Activated CD8-positive, alpha-beta T cell treated with anti-CD3 and anti-CD28 coated beads, Interleukin-2, amount 10 ng/mL, durations not matched to agents 7 days and 5 days (primary cell): ENCODE measurements around the gene ISCA2. TPM values are rescaled to one million over a fixed set of nuclear protein-coding genes. Genes with fewer than 3 reads are reported as not detected.

Source experiments
- ATAC-seq: fragments of 150-1000 bp; cut with Tn5 transposase; one replicate; pipeline ENCODE4 v1.10.0; 2021; ENCODE audit warnings: moderate library complexity
- CTCF ChIA-PET: fragments of 350-600 bp; sonication (Branson Sonifier 250); formaldehyde crosslinking; loops from one replicate; lab custom pipeline; 2021; ENCODE audit warnings: antibody characterized with exemption; lab: Charles Lee
- POLR2A ChIA-PET: fragments of 350-600 bp; sonication (Branson Sonifier 250); formaldehyde crosslinking; loops from one replicate; lab custom pipeline; 2021; ENCODE audit warnings: antibody characterized with exemption; lab: Charles Lee
- DNase-seq: peaks from one replicate; pipeline ENCODE4 v3.0.0-alpha.2; 2020
- H3K27ac Mint-ChIP-seq: one replicate; pipeline ENCODE4 v1.8.0; 2021; ENCODE audit warnings: mild to moderate bottlenecking, mixed read lengths
- H3K27me3 Mint-ChIP-seq: one replicate; pipeline ENCODE4 v1.8.0; 2021; ENCODE audit warnings: low read depth, mixed read lengths
- H3K36me3 Mint-ChIP-seq: one replicate; pipeline ENCODE4 v1.8.0; 2021; ENCODE audit warnings: low read depth, mixed read lengths
- H3K4me1 Mint-ChIP-seq: one replicate; pipeline ENCODE4 v1.8.0; 2021; ENCODE audit warnings: low read depth, mixed read lengths
- H3K4me3 Mint-ChIP-seq: one replicate; pipeline ENCODE4 v1.8.0; 2021; ENCODE audit warnings: mild to moderate bottlenecking, mixed read lengths
- H3K9me3 Mint-ChIP-seq: one replicate; pipeline ENCODE4 v1.8.0; 2022; ENCODE audit warnings: mixed read lengths; ENCODE audit not compliant: insufficient read depth
- total RNA-seq, 2 experiments: library from RNA; stranded (reverse); gene quantifications; one replicate each; pipeline ENCODE4 v1.2.3, GENCODE V29; 2021

The ISCA2 gene
- total RNA-seq, 2 experiments from 2014 or later: 34.5 to 37.8 TPM

DNA sequence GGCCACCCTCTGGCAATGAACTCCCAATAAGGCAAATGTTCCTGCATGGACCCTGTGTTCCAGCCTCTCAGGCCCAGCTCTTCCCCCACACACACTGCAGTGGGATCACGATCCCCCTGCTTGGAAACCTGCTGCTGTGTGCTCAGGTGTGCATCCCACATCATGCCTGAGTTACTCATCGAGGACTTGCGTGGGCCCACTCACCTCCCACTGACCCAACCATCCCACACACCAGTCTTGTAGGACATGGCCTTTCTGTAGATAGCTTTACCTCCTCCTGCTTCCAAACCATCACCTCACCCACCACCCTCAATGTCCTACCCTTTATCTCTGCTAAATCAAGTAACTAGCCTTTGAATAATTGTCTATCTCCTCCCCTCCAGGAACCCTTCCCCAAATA, 25.1 kb upstream of the ISCA2 start:
- CTCF ChIA-PET: no interaction called here
- H3K27me3 Mint-ChIP-seq: peaks cover 2% of the 10 kb centered on the region
- H3K4me1 Mint-ChIP-seq: no peaks in the 10 kb centered on the region
- H3K9me3 Mint-ChIP-seq: no peaks in the 10 kb centered on the region
- H3K36me3 Mint-ChIP-seq: no peaks in the 10 kb centered on the region
- no peak overlapping the region for H3K27ac Mint-ChIP-seq
- no peak for DNase-seq
- POLR2A ChIA-PET: no interaction called here
- H3K4me3 Mint-ChIP-seq: no peak overlapping the region
- no peak for ATAC-seq

DNA sequence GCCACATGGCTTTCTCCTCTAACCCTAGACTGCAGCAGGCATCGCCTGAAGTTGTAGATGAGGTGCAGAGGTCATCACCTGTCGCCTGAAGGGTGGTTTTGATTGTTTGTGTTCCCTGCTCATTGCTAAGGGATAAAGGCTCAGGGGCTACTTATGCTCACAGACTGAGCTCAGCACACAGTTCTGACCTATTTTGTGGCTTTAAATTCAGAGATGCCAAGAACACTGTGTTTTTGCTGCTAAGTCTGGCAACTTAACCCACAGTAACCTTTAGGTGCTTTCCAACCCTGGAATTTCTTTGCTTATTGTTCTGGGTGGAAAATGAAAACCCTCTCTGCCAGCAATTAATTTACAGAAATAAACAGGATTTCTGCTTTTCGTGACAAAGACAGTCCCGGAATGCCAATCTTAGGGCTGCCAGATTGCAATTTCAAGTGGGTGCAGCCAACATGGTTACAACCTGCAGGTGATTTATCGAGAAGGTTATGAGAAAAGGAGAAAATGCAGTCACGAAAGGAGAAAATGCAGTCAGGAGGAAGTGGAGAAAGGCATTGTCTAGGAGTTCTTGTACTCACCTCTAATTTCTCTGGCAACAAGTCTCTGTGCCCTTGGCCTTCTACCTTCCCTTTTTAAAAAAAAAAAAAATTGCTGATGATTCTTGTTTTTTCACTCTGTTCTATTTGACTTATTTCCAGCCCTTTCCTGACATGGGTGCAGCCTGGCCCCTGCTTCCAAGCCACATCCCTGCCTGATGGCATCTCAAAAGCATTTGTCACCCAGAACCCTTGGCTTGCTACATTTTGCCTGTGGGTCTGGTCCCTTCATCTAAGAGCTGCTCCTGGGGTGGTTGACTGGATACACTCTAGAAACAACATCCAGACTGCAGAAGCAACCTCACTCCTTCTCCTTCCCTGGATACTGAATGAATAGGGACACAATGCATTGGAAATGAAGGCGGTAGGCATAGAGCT, 23.7 kb upstream of the ISCA2 start:
- POLR2A ChIA-PET: interaction anchor here (0.5 kb wide), 1 partner anchor 248 kb away, joined by 5 read pairs; no protein-coding TSS in a partner anchor
- no peak overlapping the region for H3K27ac Mint-ChIP-seq

DNA sequence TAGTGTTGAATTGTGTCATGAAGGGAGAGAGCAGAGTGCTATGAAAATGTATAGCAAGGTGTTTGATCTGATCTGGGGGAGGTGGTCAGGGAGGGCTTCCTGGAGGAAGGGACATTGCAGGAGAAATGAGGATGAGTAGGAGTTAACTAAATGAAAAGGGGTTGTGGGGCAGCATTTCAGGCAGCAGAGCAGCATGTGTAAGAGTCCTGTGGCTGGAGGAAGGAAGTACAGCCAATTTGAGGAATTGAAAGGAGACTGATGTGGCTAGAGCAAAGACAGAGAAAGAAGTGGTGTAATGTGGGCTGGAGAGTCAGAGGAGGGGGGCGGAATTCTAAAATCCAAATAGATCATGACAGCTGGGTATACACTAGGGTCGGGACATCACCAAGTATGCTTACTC, 21.0 kb upstream of the ISCA2 start:
- ATAC-seq (no peak), DNase-seq (no peak)
- H3K4me3 Mint-ChIP-seq: no peak overlapping the region
- no peaks in the 10 kb centered on the region for H3K36me3 Mint-ChIP-seq
- H3K4me1 Mint-ChIP-seq: no peaks in the 10 kb centered on the region
- peaks cover 2% of the 10 kb centered on the region for H3K27me3 Mint-ChIP-seq
- ChIA-PET CTCF (no interaction called here), POLR2A (no interaction called here)
- H3K9me3 Mint-ChIP-seq: no peaks in the 10 kb centered on the region
- H3K27ac Mint-ChIP-seq: no peak overlapping the region

More for the DNA sequence above, 23.7 kb upstream of the ISCA2 start:
- CTCF ChIA-PET: no interaction called here
- no peak for ATAC-seq
- Mint-ChIP-seq H3K4me3 (no peak overlapping the region), H3K4me1 (no peaks in the 10 kb centered on the region), H3K36me3 (no peaks in the 10 kb centered on the region), H3K9me3 (no peaks in the 10 kb centered on the region), H3K27me3 (peaks cover 2% of the 10 kb centered on the region)
- DNase-seq: no peak

DNA sequence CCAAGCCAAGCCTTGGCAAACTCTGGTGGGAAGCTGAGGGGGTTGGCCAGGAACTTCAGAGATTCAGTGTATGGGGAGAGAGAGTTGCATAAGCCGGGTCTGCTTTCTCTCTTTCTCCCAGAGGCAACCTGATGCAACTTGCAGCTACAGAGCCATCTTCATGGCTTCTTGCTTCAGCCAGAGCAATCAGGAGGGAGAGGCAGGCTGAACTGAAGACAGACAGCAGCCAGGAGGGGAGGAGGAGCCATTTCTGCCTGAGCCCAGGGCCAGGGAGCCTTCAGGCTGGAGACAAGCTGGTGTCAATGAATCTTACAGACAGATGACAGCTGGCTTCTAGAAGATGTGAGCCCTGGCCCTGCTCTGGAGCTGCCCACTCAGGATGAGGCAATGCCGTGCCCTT, 19.2 kb upstream of the ISCA2 start:
- Mint-ChIP-seq H3K27ac (no peak overlapping the region), H3K4me3 (no peak overlapping the region), H3K27me3 (peaks cover 2% of the 10 kb centered on the region), H3K9me3 (no peaks in the 10 kb centered on the region), H3K36me3 (peaks cover 1% of the 10 kb centered on the region), H3K4me1 (no peaks in the 10 kb centered on the region)
- ATAC-seq: no peak
- CTCF ChIA-PET: no interaction called here
- POLR2A ChIA-PET: no interaction called here
- no peak for DNase-seq

DNA sequence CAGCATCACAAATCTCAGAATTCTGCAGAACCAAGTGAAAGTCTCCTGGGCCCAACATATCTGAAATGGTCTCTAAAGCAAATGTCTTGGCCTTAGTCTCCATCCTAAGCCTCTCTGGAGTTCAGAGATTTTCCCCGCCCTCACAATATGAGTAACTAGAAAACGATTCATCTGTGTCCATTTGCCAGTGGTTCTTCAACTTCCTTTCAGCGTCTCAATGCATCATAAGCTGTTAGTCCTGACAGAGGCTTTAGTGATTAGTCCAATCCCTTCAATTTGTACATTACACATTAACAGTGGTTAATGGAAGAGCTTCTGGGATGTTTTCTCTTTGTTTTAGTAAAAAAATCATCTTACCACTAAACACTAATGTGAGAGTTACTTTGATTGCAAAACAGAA, 17.9 kb upstream of the ISCA2 start:
- Mint-ChIP-seq H3K4me3 (no peak overlapping the region), H3K27me3 (peaks cover 2% of the 10 kb centered on the region), H3K27ac (no peak overlapping the region), H3K9me3 (no peaks in the 10 kb centered on the region), H3K4me1 (no peaks in the 10 kb centered on the region), H3K36me3 (peaks cover 3% of the 10 kb centered on the region)
- ChIA-PET POLR2A (no interaction called here), CTCF (no interaction called here)
- DNase-seq (no peak), ATAC-seq (no peak)

DNA sequence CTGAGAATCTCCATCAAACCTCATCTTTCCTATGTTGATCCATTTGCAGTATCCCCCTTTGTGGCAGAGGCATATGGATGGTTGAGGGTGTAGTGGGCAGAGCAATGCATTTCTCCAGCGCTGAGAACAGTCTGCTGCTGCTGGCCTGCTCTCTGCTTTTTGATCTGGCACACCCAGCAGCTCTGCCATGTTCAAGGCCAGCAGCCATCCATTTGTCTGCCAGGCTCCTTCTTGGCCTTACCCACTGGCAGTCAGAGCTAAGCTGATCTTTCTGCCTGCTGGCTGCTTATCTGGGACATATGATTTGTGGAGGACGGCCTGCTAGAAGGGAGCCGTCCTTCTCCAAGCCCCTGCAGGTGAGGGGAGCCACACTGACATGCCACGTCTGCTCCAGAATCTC, 17.5 kb upstream of the ISCA2 start:
- no peak for DNase-seq
- H3K27ac Mint-ChIP-seq: no peak overlapping the region

DNA sequence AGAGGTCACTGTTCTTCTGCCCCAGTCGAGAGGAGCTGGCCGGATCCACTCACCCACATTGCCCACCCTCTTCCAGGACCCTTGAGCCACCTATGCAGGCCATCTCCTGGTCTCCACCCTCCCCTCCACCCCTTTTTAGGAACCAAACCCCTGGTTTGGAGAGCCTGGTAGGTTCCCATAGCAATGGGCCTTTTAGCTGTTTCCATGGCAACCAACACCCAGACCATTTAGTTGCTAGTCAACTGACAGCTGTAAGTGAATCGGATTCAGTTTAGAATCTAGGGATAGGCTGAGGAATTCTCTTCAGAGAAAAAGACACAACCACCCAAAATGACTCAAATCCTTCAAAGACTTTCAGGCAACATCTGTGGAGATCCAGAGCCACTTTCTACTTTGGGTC, 17.0 kb upstream of the ISCA2 start:
- Mint-ChIP-seq H3K9me3 (no peaks in the 10 kb centered on the region), H3K4me1 (no peaks in the 10 kb centered on the region), H3K4me3 (no peak overlapping the region), H3K27ac (no peak overlapping the region), H3K27me3 (no peaks in the 10 kb centered on the region), H3K36me3 (peaks cover 3% of the 10 kb centered on the region)
- DNase-seq (no peak), ATAC-seq (no peak)
- ChIA-PET CTCF (no interaction called here), POLR2A (no interaction called here)

More for the DNA sequence above, 17.5 kb upstream of the ISCA2 start:
- Mint-ChIP-seq H3K4me1 (no peaks in the 10 kb centered on the region), H3K4me3 (no peak overlapping the region), H3K27me3 (no peaks in the 10 kb centered on the region), H3K36me3 (peaks cover 3% of the 10 kb centered on the region), H3K9me3 (no peaks in the 10 kb centered on the region)
- ChIA-PET POLR2A (no interaction called here), CTCF (no interaction called here)
- ATAC-seq: no peak

DNA sequence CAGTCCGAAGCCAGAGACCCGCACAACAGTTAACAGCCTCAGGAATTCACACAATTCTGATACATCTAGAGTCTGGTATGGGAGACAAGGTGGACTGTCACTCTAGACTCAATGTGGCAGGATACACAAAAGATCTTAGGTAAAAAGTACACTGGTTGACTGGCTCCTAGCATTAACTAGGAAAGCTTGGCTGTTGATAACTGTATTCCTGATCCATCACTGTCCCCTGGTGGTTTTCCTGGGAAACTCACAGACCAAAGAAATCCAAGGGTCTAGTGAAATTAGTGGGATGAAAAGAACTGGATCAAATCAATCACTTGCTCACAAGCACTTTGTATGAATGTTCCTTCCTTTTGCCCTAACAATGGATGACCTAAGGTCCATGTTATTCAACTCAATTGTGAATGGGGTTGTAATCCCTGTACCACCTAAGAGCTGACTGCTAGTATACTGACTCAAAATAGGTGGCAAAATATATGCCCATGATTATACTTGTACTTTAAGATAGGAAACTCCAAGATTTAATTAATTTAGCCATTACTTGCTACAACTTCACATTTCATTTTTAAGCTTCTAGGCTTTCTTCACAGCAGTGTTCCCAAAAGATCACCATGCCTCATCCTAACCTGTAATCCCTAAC, 14.4 kb upstream of the ISCA2 start:
- H3K4me1 Mint-ChIP-seq: no peaks in the 10 kb centered on the region
- no peak overlapping the region for H3K4me3 Mint-ChIP-seq
- H3K27ac Mint-ChIP-seq: no peak overlapping the region
- DNase-seq (no peak), ATAC-seq (no peak)
- ChIA-PET POLR2A (interaction anchor here (1.4 kb wide), 1 partner anchor 14 kb away, joined by 3 read pairs; no protein-coding TSS in a partner anchor), CTCF (interaction anchor here (1.2 kb wide), 1 partner anchor 18 kb away, joined by 5 read pairs; no protein-coding TSS in a partner anchor)
- H3K36me3 Mint-ChIP-seq: peaks cover 6% of the 10 kb centered on the region
- no peaks in the 10 kb centered on the region for H3K9me3 Mint-ChIP-seq
- no peaks in the 10 kb centered on the region for H3K27me3 Mint-ChIP-seq

DNA sequence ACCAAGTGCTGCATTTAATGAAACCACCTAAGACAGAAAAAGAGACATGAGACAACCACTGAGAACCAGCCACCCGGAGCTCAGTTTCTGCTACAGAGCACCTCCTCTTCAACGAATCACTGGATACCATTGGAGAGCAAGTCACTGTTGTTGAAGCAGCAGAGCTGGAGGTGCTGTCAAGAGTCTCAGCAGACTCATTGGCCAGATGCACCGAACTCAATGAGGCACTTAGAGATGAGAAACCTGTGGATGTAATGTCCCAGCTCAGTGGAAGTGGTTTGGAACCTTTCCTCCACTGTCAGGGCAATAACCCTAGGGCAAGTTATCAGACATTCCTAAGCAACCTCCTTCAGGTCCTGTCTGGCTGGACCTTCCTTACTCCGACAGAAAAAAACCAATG, 13.5 kb upstream of the ISCA2 start:
- Mint-ChIP-seq H3K27me3 (no peaks in the 10 kb centered on the region), H3K36me3 (peaks cover 6% of the 10 kb centered on the region), H3K27ac (no peak overlapping the region), H3K4me3 (no peak overlapping the region), H3K9me3 (no peaks in the 10 kb centered on the region), H3K4me1 (no peaks in the 10 kb centered on the region)
- CTCF ChIA-PET: interaction anchor here (1.2 kb wide), 1 partner anchor 17 kb away, joined by 5 read pairs; no protein-coding TSS in a partner anchor
- POLR2A ChIA-PET: interaction anchor here (0.6 to 1.4 kb wide), 3 partner anchors 9 to 19 kb away, joined by 3 read pairs; no protein-coding TSS in a partner anchor
- DNase-seq: no peak
- no peak for ATAC-seq

DNA sequence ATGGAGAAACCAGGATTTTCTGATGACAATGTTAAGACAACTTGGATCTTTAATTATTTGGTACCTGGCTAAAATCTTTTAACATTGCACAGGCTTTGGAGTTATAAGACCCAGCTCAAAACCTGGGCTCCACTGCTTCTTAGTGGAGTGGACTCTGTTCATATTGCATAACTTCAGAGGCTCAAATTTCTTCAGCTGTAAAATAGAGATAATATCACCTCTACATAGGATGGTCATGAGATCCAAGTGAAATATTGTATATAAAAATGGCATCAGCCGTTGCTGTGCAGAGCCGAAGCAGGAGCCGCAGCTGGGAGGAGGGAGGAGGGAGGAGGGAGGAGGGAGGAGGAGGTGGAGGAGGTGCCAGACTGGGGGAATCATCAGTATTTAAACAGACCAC, 11.0 kb upstream of the ISCA2 start:
- no peaks in the 10 kb centered on the region for H3K9me3 Mint-ChIP-seq

DNA sequence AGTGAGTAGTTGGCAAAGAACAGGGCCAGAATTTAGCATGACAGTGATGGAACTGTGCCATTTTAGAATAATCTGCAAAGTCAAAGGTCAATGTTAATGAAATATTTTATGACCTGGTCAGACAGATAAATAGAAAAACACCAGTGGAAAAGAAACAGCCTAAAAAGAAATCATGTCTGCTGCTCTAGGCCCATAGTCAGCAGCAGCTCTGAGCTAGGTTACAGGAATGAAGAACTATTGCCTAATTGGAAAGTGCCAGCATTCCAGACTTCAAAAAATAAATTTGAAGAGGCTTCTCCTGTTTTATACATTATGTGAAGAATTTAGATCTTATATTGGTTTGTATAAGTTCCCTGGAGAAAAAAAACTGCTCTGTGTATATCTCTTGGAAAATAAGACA, 10.2 kb upstream of the ISCA2 start:
- H3K36me3 Mint-ChIP-seq: peaks cover 6% of the 10 kb centered on the region

More for the DNA sequence above, 11.0 kb upstream of the ISCA2 start:
- peaks cover 6% of the 10 kb centered on the region for H3K36me3 Mint-ChIP-seq
- CTCF ChIA-PET: no interaction called here
- no peak overlapping the region for H3K4me3 Mint-ChIP-seq
- no peak overlapping the region for H3K27ac Mint-ChIP-seq
- DNase-seq (no peak), ATAC-seq (no peak)
- H3K4me1 Mint-ChIP-seq: no peaks in the 10 kb centered on the region
- no peaks in the 10 kb centered on the region for H3K27me3 Mint-ChIP-seq
- POLR2A ChIA-PET: no interaction called here

DNA sequence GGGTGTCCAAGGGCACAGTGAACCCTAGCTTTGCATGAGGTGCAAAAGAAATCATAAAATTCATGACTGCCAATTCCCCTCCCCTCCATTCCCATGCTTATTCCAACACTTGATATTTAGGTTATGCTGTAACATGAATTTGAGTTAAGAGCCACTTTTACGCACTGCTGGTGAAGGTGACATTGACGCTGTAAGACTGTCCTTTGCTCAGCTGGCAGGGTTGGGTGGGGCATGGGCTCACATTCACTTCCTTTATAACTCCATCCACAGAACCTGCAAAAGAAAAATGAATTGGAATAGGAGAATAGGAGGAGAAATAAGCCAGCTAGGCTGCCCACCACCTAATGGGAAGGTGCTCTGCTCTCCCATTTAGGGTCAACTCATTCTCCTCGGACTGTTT, 7.4 kb upstream of the ISCA2 start:
- no peak overlapping the region for H3K27ac Mint-ChIP-seq
- no peak for ATAC-seq

More for the DNA sequence above, 10.2 kb upstream of the ISCA2 start:
- ATAC-seq (no peak), DNase-seq (no peak)
- ChIA-PET POLR2A (interaction anchor here (0.7 kb wide), 1 partner anchor 112 kb away, joined by 3 read pairs; no protein-coding TSS in a partner anchor), CTCF (no interaction called here)
- no peaks in the 10 kb centered on the region for H3K9me3 Mint-ChIP-seq
- H3K27ac Mint-ChIP-seq: no peak overlapping the region
- H3K4me1 Mint-ChIP-seq: no peaks in the 10 kb centered on the region
- H3K27me3 Mint-ChIP-seq: no peaks in the 10 kb centered on the region
- no peak overlapping the region for H3K4me3 Mint-ChIP-seq

More for the DNA sequence above, 7.4 kb upstream of the ISCA2 start:
- Mint-ChIP-seq H3K36me3 (peaks cover 3% of the 10 kb centered on the region), H3K4me1 (peaks cover 9% of the 10 kb centered on the region), H3K27me3 (no peaks in the 10 kb centered on the region), H3K4me3 (no peak overlapping the region), H3K9me3 (no peaks in the 10 kb centered on the region)
- POLR2A ChIA-PET: no interaction called here
- CTCF ChIA-PET: interaction anchor here (1.0 to 2.1 kb wide), 3 partner anchors 8 to 27 kb away, joined by 3 to 8 read pairs (median 5); no protein-coding TSS in a partner anchor
- no peak for DNase-seq
